GM18858 (cell line): ENCODE results near the gene C9orf72.
"Not testable (repeated sequence)": the region's sequence is repeated elsewhere in the genome, so short reads cannot be mapped to it uniquely, and the experiment has no call there.

Experiments
- ATAC-seq: cut with Tn5 transposase; IDR thresholded peaks from one replicate; pipeline ENCODE4 v1.9.1; 2021; ENCODE audit not compliant: unreplicated experiment

Gene C9orf72

GRCh38 chr9:27572918-27573633 is at the start of gene C9orf72:
Gene C9orf72, minus strand, starts transcription at chr9:27573481. Its CDS starts 6,361 bp downstream, at chr9:27567120.
- peak; percentile 38 for ATAC-seq

- ATAC-seq: no peak
These were observed 49.5 kb upstream of the C9orf72 start for GRCh38 chr9:27622693-27623340.

GRCh38 chr9:27619743-27620142 is 46.5 kb upstream of the C9orf72 start:
- no peak for ATAC-seq

DNA sequence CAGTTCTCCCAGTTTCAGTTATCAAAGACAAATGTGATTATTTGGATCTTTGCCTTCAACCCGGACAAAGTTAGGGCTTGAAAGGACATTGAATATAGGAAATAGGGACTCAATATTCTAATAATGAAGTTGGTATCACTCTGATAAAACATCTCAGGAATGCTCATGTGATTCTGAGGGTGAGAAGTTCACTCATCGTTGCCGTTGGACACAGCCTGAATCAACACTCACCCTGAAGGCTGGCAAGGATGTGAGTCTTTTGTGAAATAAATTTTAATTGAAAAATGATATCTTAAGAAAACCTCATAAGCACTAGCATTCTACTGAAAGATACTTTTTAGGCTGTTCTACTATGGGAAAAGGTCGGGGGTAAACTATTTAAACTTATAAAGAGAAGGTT is 44.8 kb upstream of the C9orf72 start:
- no peak for ATAC-seq

DNA sequence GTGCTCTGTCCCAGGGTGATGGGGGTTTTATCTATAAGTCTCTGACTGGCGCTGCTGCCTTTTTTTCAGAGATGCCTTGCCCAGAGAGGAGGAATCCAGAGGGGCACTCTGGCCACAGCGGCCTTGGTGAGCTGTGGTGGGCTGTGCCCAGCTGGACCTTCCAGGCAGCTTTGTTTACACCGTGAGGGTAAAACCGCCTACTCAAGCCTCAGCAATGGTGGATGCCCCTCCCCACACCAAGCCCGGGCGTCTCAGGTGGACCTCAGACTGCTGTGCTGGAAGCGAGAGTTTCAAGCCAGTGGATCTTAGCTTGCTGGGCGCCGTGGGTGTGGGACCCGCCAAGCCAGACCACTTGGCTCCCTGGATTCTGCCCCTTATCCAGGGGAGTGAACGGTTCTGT is 41.3 kb upstream of the C9orf72 start:
- ATAC-seq: no peak

GRCh38 chr9:27612036-27612435 is 38.8 kb upstream of the C9orf72 start:
- ATAC-seq: not testable (repeated sequence)

DNA sequence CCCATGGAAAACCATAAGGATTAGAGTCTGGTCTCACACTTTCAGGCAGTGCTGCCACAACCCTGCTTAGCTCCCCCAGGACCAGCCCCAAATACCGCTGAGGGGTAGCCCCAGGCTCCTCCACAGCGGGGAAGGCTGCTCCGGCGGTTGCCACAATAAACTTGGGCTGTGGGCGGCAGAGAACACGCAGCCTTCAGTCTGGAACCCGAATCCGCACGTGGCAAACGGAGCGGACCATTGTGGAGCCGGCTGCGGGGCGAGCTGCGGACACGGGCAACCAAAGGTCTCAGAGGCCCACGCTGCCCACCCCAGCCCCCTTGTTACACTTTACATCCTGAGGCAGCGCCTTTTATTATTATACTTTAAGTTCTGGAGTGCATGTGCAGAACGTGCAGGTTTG is 37.3 kb upstream of the C9orf72 start:
- no peak for ATAC-seq

- no peak for ATAC-seq
These were observed 29.7 kb upstream of the C9orf72 start for GRCh38 chr9:27602954-27603353.

- no peak for ATAC-seq
These were observed 29.0 kb upstream of the C9orf72 start for GRCh38 chr9:27602142-27602861.

GRCh38 chr9:27601396-27601795 is 28.1 kb upstream of the C9orf72 start:
- no peak for ATAC-seq

DNA sequence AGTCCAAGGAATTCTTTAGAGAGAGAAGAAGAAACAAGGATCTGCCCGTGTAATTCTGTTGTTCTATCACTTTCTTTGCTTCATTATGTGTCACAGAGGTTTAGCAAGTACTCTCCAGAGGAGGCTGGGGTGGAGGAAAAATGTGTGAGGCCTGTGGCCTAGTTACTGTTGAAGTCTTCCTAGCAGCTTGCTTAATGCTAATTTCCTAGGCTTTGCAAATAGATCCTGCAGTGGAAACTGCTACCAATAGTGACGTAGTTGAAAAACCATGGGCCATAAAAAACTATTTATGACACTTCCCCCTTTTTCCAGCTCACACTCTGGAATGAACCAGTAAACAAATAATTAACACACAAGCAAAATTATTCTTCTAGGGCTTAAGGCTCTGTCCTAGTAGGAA is 27.0 kb upstream of the C9orf72 start:
- no peak for ATAC-seq

DNA sequence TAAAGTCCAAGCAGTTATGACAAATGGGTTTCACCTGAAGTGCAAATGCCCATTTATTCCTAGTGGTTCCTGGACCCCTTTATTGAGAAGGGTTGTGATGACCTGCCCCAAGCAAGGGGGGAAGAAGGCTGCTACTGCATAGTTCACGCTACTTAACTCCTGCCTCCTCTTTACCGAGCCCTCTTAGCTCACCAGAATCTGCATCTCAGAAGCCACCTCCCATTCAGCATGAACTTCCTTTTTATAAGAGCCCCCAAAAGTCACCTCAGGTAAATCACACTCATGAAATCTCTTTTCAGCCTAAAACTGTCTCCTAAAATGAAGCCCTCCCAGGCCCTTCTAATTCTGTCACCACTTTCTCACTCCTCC is 26.6 kb upstream of the C9orf72 start:
- ATAC-seq: no peak

- no peak for ATAC-seq
These were observed 26.0 kb upstream of the C9orf72 start for GRCh38 chr9:27599102-27599869.

DNA sequence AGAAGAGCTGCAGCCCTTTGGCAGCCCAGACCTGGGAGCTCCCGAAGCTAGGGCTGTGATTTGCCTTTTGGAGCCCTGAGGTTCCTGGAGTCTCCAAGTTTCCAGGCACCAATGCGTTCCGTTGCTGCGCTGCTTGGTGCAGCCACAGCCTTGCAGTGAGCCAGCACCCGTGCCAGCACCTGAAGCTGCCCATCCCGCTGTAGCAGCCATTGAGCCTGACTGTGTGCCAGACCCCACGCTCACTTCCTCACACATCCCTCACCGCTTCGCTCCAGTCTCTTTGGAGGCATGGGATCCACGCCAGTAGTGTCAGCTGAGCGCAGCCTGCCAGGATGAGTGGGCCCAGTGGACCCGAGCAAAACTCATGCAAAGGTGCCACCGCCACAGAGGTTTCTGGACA is 22.5 kb upstream of the C9orf72 start:
- no peak for ATAC-seq

DNA sequence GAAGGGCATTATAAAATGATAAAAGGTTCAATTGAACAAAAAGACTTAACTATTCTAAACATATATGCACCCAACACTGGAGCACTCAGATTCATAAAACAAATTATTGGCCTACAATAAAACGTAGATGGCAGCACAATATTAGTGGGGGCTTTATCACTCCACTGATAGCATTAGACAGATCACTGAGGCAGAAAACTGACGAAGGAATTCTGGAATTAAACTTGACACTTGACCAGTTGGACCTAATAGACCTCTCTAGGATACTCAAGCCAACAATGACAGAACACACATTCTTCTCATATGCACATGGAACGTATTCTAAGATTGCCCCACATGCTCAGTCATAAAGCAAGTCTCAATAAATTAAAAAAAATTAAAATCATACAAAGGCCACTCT is 18.4 kb upstream of the C9orf72 start:
- no peak for ATAC-seq

DNA sequence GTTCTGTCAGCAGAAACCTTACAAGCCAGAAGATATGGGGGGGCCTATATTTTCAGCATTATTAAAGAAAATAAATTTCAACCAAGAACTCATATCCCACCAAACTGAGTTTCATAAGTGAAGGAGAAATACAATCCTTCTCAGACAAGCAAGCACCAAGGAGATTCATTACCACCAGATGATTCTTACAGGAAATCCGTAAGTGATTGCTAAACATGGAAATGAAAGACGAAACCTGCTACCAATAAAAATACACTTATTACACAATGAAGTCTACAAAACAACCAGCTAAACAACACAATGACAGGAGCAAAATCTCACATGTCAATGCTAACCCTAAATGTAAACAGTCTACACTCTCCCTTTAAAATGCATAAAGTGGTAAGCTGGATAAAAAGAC is 17.8 kb upstream of the C9orf72 start:
- no peak for ATAC-seq

DNA sequence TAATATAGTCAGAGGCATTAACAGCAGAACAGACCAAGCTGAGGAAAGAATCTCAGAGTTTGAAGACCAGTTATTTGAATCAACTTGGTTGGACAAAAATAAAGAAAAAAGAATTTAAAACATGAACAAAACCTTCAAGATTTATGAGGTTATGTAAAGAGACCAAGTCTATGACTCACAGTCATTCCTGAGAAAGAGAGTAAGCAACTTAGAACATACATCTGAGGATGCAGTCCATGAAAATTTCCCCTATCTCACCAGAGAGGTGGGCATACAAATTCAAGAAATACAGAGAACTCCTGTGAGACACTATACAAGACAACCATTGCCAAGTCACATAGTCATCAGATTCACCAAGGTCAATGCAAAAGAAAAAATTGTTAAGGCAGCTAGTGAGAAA is 17.4 kb upstream of the C9orf72 start:
- ATAC-seq: no peak

GRCh38 chr9:27589462-27589861 is 16.2 kb upstream of the C9orf72 start:
- ATAC-seq: no peak

DNA sequence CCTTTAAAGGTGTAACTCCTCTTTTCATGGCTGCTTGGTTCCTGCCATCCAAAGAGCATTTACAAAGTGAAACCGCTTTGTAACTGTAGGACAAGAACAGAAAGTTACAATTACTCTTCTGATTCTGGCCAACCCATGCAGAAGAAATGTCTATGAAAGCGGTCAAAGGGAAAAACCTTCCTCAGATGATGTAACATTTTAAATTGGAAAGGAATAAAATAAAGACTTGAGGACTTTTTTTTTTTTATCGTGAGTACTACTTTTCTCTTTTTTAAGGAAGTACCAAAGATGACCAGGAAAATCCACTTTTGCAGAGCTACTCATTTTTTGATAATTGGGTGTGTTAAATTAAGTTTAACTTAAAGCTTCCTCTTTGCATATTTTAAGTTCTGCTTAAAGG is 13.0 kb upstream of the C9orf72 start:
- peak; percentile 42 for ATAC-seq

DNA sequence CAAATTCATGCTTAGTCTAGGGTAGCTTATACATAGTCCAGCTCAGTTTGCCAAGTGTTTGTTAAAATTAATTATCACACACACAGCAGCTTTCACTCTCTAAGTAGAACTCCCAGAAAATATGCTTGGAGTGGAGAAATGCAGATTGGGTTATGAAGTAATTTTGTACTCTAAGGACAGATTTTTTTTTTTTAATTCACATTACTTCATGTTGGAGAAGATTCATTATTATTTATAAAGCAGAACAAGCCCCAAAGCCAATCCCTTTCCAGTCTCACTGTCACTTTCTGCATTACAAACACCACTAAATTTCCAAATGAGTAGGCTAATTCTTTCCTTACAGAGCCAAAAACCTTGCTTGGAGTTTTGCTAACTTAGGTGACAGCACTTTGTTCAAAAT is 11.7 kb upstream of the C9orf72 start:
- no peak for ATAC-seq

DNA sequence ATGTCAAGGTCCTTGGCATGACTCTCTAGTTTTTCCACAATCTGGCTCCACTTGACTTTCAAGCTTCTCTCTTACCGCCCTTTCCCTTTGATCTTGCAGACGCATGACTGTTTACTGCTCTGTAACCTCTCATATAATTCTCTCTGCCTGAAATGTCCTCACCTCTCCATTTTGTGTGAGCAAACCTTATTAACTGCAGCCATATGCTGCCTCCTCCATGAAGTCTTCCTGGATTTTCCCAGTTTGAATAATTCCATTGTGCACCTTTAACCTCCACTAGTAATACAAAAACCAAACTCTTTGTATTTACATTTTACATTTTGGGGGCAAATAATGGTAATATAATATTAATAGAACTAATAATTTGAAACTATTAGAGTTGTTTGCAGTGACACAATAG is 9.5 kb upstream of the C9orf72 start:
- no peak for ATAC-seq
